Glomerular visceral epithelial cell (primary cell): Measurements from ENCODE around the gene RSPH3.
"Not testable (repeated sequence)": the region's sequence is repeated elsewhere in the genome, so short reads cannot be mapped to it uniquely, and the experiment has no call there.

Experiments used
- DNase-seq: peaks from one replicate; pipeline ENCODE4 v3.0.0-alpha.2; 2016; ENCODE audit errors: extremely low spot score

Gene RSPH3

DNA sequence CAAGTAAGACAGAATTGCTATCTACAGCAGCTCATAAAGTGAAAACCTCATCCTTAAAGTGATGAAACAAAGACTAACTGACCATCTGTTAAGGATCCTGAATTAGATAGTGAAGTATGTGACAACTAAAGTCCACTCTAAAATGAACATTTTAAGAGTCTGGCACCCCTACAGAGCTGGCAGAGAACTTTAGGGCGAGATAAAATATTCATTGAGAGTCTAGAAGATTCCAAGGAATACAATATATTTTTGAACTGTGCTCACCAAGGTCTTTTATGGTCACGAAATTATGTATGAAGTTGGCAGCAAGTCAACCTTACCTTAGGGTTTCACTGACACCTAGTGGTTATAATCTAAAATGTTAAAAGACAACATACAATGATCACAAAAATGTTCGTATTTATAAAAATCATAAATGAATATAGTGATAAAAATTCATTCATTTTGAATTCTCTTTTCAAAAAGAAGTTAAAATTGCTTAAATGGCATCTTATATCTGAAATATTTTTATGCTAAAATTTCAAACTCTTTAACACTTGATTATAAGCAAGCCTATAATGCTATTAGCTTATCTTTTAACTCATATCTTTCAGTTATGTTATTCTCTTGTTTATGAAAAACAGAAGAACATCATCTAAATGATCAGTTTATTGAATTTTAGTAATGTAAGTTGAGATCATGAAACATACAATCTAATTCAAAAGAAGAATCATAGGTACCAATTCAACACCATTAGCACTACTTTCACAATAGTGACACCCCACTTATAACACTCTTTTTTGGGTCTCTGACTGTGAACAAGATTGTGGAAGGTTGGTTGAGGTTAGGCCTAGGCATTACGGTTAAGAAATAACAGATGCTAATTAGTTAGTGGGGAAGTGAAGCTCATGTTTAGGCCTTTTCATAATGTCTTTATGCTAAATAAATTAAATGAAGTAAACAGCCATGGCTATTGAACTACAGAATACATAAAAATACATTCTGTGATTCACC lies 27.5 kb downstream of the RSPH3 start:
- peak; percentile 65 for DNase-seq

DNA sequence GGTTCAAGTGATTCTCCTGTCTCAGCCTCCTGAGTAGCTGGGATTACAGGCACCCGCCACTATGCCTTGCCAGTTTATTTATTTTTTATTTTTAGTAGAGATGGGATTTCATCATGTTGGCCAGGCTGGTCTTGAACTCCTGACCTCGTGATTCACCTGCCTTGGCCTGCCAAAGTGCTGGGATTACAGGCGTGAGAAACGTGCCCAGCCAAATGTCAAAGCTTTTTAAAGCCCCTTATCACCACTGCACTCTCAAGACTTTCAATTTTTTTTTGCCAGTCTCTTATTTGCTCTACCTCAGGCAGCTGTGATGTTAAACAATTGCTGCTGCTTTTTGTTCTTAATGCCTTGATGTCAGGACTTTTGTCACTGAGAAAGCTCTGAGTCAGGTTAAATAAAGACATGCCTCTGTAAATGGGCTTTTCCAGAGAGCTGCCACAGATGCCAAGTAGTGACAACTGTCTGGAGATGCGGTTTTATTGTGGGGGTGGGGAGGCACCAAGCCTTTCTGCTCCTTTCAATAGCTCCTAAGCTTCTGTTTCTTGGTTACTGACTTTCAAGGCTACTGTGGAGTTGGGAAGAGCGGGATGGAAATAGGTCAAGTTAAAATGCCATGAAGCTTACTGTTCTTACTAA lies 29.2 kb downstream of the RSPH3 start:
- no peak for DNase-seq

DNA sequence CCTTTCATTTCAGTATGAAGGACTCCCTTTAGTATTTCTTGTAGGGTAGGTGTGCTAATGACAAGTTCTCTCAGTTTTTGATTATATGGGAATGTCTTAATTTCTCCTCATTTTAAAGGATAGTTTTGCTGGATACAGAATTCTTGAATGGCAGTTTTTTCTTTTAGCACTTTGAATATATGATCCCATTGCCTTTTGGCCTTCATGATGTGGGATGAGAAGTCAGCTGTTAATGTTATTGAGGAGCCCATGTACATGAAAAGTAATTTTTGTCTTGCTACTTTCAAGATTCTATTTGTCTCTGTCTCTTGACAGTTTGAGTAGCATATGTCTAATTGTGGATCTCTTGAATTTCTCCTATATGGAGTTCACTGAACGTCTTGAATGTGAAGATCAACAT lies 30.9 kb downstream of the RSPH3 start:
- no peak for DNase-seq

DNA sequence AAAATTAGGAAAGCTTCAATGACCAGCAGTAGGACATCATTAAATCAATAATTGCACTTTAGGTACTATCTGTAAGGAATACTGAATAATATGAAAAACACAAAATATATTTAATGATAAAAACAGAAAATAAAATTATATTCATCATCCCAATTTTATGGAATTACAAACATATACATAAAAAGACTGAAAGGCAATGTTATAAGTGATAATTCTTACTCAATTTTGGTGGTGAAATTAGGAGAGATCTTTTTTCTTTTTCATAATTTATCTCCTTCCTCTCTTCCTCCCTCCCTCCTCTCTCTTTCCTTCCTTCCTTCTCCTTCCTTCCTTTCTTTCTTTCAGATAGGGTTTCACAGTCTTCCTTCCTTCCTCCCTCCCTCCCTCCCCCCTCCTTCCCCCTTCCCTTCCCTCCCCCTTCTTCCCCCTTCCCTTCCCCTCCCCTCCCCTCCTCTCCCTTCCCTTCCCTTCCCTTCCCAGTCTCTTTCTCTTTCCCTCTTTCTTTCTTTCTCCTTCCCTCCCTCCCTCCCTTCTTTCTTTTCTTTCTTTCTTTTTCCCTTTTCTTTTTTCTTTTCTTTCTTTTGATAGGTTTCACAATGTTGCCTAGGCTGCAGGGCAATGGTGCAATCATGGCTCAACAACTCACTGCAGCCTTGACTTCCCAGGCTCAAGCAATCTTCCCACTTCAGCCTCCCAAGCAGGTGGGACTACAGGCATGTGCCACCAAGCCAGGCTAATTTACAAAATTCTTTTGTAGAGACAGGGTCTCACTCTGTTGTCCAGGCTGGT lies 36.8 kb downstream of the RSPH3 start:
- no peak for DNase-seq

DNA sequence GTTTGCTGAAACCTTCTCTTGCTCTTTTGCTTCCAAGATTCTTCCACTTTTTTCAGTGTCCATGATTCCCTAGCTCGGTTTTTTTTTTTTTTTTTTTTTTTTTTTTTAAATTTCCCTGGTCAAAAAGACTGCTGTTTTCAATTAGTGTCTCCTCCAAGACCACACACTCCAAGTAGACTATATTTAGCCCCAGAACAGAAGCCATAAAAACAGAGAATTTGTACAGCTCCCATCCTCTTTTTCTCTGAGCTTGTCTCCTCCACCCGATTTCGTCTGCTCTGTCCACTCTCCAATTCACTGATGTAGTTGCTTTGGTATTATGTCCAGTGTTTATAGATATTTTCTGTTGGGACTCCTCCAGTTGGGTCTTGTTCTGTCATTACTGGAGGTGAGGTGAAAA lies 37.6 kb downstream of the RSPH3 start:
- no peak for DNase-seq

DNA sequence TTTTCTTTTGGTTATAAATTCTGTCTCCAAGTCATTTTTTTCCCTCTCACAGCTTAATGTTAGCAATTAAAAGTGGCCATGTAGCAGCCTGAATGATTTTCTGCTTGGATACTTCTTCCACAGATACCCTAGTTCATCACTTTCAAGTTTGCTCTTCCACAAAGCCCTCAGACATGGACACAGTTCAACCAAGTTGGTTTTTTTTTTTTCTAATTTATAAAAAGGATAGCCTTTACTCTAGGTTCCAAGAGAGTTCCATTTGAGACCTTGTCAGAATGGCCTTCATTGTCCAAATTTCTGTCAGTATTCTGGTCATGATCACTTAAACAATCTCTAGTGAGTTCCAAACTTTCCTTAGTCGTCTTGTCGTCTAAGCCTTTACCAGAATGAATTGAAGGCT lies 40.0 kb downstream of the RSPH3 start:
- DNase-seq = no peak

DNA sequence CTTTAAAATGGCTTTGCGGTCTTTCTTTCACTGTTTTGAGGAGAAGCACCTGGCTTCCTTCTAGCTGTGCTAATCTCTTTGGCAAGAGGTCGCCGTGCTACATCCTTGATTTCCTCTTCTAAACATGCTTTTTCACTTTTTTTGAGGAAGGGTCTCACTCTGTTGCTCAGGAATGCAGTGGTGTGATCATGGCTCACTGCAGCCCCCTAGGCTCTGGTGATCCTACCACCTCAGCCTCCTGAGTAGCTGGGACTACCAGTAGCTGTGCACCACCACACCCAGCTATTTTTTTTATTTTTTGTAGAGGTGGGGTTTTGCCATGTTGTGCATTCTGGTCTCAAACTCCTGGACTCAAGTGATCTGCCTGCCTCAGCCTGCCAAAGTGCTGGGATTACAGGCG lies 40.5 kb downstream of the RSPH3 start:
- no peak for DNase-seq

DNA sequence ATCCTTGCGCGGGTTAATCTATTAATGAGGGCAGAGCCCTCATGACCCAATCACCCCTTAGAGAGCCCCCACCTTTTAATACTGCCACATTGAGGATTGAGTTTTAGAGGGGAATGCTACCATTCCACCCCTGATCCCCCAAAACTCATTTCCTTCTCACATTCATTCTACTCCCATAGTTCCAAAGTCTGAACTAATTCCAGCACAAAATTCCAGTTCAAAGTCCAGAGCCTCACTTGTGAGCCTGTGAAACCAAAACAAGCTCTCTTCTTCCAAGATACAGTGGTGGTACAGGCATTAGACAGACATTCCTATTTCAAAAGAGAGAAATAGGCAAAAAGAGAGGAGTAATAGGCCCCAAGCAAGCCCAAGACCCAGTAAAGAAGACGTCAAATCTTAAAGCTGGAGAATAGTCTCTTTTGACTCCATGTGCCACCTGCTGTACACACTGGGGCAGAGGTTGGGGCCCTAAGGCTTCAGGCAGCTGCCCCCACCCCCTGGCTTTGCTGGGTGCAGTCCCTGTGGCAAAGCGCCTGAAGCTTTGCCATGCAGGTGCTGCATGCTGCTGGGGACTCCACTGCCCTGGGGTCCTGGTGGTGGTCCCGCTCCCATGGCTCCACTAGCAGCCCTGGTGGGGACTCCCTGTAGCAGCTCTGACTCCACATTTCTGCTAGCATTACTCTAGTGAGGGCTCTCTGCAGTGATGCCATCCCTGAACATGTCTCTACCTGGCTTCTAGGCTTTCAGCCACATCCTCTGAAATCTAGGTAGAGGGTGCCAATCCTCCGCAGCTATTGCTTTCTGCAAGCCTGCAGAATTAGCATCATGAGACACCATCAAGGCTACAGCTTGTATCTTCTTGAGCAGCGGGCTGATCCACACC lies 41.3 kb downstream of the RSPH3 start:
- DNase-seq = no peak

DNA sequence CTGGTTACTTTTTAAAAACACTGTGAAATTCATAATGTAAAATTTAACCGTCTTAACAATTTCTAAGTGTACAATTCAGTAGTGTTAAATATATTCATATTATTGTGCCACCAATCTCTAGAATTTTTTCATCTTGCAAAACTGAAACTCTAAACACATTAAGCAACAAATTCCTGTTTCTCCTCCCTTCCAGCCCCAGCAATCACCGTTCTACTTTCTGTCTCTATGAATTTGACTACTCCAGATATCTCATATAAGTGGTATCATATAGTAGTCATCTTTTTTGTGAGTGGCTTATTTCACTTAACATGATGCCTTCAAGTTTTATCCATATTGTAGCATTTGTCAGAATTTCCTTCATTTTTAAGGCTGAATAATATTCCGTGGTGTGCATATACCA lies 44.7 kb downstream of the RSPH3 start:
- no peak for DNase-seq

DNA sequence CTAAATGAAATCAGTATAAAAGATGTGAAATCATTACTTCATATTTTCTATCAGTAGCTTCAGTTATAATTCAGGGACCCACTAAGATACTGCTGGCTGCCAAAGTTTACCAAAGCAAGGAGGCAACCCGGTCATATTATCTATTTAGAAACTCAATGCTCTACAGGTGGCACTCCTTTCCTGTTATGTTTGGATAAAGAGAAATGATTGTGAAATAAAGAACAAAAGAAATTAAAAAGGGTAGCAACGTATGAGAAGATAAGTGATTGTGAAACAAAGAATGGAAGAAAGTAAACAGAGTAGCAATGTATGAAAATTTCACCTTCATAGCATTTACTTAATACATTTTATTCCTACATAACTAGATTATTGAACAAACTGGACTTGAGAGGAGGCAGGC lies 45.2 kb downstream of the RSPH3 start:
- DNase-seq = no peak

DNA sequence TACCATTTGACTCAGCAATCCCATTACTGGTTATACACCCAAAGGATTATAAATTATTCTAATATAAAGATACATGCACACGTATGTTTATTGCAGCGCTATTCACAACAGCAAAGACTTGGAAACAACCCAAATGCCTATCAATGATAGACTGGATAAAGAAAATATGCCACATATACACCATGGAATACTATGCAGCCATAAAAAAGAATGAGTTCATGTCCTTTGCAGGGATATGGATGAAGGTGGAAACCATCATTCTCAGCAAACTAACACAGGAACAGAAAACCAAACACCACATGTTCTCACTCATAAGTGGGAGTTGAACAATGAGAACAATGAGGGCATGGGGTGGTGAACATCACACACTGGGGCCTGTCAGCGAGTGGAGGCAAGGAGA lies 48.0 kb downstream of the RSPH3 start:
- DNase-seq = not testable (repeated sequence)

DNA sequence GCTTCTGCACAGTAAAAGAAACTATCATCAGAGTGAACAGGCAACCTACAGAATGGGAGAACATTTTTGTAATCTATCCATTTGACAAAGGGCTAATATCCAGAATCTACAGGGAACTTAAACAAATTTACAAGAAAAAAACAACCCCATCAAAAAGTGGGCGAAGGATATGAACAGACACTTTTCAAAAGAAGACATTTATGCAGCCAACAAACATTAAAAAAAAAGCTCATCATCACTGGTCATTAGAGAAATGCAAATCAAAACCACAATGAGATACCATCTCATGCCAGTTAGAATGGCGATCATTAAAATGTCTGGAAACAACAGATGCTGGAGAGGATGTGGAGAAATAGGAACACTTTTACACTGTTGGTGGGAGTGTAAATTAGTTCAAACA lies 48.4 kb downstream of the RSPH3 start:
- DNase-seq = not testable (repeated sequence)

DNA sequence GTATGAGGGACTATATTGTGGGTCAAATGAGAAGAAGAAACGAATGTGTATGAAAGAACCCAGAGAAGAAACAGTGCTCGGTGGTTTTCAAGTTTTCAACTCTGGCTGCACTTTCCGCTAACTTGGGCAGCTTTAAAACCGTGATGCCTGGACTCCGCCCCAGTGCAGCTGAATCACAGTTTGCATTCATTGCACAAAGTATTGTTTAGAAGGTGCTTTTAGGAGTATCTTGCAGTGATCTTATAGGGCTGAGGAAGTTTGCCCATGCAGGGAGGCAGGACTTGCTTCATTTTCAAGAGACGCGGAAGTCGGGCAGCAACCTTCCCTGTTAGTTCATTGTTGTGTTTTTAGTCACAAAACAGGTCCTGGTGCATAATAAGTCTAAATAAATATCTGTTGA lies 52.7 kb downstream of the RSPH3 start:
- no peak for DNase-seq

DNA sequence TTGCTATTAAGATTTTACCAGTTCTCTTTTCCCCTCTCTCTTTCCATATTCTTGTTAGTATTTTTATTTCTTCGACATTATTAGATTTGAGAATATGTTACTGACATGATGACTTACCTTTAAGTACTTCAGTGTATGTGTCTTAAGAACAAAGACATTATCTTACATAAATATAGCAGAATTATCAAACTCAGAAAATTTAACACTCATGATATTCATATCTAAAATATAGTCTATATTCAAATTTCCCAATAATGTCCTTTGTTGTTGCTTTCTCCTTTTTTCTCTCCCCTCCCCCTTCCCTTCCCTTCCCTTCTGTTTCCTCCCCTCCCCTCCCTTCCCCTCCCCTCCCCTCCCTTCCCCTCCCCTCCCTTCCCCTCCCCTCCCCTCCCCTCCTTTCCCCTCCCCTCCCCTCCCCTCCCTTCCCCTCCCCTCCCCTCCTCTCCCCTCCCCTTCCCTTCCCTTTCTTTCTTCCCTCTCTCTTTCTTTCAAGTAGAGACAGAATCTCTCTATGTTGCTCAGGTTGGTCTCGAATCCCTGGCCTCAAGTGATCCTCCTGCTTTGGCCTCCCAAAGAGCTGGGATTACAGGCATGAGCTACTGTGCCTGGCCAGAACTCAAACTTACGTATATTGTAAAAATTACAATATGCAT lies 56.5 kb downstream of the RSPH3 start:
- DNase-seq = no peak

DNA sequence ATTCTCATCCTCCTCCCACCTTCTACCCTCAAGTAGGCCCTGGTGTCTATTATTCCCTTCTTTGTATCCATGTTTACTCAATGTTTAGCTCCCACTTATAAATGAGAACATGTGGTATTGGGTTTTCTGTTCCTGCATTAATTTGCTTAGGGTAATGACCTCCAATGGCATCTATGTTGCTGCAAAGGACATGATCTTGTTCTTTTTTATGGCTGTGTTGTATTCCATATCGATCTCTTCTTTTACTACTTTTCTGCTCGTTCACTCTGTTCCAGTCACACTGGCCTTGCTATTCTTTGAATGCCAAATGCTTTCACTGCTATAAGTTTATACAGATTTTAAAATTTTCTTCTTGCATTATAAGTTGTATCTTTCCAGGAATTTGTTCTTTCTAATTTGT lies 57.7 kb downstream of the RSPH3 start:
- no peak for DNase-seq

DNA sequence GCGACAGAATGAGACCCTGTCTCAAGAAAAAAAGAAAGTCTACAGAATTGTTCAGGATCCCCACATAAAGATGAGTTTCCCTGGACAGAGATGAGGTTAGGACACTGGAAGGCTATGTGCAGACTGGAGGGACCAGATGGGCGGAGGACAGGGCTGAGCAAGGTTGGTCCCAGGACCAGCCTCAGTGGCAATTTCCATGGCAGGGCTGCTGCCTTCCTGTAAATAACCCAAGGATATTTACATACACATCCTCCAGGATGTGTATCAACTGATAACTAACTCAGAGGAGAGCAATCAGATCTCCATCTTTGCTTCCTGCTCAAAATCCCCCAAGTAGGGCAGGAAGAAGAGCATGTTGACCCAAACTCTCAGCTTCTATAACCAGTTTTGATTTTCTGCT lies 58.8 kb downstream of the RSPH3 start:
- no peak for DNase-seq

DNA sequence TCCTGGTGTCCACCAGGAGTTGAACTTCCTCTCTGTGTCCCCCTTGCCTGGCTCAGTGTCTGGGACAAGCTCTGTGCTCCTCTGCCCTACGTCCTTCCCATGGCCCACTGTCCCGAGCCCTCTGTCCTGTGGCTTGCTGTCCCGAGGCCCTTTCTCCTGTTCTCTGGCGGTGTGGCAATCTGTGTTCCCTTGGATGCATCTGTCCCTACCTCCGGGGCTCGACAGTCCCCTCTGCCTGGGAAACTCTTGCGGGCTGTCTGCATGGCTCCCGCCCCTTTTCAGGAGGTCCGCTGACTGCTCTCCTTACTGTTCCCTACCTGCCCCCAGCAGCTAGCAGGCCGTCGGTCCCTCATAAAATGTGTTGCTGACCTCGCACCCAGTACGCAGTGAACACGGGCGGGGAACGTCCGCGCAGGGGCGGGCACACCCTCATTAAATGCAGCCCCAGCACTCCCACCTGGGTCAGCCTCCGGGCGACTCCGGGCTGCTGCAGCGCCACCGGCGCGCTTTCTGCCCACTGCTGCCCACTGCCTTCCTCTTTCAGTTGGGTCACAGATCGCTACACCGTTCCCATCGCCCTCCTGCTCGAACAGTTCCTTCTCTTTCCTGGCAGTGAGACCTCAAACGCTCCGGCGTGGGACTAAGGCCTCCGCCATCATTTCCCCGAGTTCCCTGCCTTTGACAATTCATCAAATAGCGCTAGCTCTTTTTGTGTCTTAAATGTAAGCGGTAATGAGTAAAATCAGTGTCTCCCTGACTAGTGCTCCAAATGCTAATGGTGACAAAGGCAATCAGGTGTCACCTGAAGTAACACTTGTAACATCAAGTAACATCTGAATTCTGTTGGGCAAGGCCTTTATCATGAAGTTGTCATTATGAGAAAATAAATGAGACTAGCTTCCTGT lies 60.5 kb downstream of the RSPH3 start:
- DNase-seq = no peak

DNA sequence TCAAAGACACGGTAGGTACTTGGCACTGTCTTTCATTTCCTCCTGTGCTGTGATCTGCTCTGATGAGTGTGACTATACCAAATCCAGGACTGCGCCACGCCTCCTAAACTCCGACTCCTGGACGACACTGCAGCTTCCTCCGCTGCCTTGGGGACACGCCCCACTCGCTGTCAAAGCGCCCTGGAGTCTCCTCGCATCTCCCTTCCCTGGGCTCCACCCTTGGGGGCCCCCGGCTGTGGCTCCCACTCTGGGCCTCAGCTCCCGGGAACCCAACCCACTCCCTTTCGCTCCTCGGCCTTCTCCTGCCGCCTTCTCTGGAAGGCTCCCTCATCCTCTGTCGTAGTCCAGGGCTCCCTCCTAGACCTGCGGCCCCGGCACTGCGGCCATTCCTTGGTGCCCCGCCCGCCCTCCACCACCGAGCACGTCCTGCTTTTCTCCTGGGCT lies 61.2 kb downstream of the RSPH3 start:
- peak; percentile 28 for DNase-seq

DNA sequence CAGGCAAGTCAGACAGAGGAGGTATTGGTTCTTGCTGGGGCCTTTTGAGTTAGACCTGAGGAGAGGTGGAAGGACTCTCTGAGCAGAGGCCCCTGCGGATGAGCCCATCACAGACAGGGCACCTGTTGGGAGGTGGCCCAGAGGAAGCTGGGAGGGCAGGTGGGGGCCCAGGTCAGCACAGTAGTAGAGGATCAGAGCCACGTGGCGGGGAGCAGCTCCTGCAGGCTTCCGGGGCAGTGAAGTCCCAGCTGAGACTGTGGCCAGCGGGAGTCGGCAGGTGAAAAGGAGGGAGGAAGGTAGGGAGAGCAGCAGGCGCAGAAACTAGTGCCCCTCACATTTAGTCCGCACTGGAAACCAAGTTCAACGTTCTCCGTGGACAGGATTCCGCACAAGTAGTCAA lies 61.8 kb downstream of the RSPH3 start:
- DNase-seq = no peak

DNA sequence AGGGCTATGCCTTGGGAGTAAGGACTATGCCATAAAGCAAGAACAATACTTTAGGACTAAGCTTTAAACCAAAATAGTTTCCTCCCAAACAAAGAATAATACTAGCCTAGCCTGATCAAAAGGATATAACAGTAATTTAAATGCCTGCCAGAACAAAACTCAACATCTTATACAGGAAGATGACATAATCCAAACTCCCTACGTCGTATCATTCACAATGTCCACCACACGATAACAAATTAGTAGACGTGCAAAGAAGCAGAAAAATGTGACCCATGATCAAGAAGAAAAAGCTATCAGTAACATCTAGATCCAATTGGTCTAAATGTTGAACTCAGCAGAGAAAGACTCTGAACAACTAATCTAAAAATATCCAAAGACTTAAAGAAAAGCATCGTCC lies 65.8 kb downstream of the RSPH3 start:
- no peak for DNase-seq
